Glomerular visceral epithelial cell (primary cell): ENCODE measurements around the gene PHYKPL.
"Not testable (repeated sequence)": the region's sequence is repeated elsewhere in the genome, so short reads cannot be mapped to it uniquely, and the experiment has no call there.

Experiments
- DNase-seq: peaks from one replicate; pipeline ENCODE4 v3.0.0-alpha.2; 2016; ENCODE audit errors: extremely low spot score

Gene PHYKPL

GRCh38 chr5:178239626-178240301, 7.2 kb upstream of the PHYKPL start:
- DNase-seq = not testable (repeated sequence)

DNA sequence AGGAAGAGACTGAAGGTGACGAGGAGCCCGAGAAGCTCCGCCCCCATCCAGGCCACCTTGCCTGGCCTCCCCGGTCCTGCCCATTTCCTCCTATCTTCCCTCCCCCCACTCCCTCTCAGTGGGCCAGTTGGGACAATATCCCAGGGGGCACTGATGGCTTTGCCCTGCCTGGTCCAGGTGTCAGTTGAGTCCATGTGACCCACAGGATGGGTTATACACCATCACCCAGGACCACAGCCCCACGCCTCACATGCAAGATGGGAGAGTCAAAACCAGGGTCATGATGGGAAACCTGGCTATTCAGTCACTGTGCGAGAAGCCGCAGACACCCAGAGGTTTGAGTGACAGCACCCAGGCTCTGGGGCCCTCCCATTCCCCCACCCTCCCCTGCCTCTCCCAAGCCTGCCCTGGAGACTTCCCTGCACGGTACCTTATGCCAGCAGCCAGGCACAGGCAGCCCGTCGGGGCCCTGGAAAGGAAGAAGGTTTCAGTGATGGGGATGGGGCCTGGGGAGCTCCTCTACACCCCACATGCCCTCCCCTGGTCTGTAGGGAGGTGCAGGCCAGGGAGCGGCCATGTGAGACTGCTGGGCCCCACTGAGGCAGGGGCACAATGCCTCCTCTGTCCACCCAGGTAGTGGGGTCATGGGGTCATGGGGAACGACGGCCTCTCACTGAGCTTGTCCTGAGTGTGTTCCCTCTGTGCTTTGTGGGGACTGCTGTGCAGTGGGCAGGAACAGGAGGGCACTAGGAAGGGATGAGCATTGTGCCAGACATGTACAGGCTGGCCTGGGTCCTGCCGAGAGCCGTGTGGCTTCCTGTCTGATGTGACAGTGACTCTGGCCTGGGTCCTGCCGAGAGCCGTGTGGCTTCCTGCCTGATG, 6.3 kb upstream of the PHYKPL start:
- DNase-seq = no peak

GRCh38 chr5:178238313-178238635, 5.7 kb upstream of the PHYKPL start:
- DNase-seq = no peak

DNA sequence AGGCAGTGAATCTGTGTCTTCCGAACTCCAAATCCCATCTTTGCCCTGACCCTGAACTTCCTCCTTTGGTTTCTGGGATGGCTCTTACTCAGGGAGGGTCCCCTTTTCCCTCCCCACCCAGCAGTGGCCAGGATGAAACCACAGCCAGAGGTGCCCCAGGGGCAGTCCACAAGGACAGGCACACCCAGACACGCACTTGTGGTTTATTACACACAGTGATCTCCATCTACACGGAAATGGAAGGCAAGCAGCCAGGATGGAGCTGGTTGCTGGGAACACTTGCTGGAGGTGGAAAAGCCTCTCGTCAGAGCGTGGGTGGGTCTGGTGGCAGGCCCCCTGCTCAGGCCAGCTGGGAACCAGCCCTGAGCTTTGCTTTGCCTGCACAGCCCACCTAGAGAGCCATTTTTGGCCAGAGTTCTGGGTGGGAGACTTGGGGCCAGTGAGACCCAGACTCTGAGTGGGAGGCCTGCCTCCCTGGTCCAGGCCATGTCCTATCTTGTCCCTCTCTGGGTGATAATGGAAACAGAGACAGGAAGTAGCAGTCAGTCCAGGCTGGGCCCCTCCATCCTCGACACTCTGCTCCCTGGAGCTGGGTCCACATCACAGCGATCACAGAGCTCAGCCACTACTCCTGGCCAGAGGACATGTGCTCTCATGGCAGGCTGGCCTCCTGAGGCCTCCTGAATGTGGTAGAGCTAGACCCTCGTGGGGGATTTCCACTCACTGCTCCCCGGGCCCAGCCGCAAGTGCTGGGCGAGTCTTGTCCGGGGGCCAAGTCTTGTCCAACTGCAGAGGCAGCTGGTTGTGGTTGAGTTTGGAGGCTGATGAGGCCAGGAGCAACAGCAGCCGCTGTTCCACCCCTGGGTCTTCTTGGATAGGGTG, 5.1 kb upstream of the PHYKPL start:
- no peak for DNase-seq

DNA sequence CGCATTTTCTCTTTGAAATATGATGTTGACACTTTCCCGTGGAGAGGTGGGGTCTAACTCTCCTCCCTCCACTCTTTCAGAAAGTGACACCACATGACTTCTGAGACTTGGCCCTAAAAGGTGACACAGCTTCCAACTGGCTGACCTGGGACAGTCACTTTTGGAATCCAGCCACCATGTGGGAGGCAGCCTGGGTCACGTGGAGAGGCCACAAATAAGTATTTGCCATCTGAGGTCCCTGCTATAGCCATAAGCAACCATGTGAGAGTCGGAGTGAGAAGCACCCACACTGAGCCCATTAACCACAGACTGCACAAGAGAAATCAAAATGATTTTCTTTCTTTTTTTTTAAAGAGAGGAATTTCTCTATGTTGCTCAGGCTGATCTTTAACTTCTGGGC, 4.1 kb upstream of the PHYKPL start:
- DNase-seq = no peak

DNA sequence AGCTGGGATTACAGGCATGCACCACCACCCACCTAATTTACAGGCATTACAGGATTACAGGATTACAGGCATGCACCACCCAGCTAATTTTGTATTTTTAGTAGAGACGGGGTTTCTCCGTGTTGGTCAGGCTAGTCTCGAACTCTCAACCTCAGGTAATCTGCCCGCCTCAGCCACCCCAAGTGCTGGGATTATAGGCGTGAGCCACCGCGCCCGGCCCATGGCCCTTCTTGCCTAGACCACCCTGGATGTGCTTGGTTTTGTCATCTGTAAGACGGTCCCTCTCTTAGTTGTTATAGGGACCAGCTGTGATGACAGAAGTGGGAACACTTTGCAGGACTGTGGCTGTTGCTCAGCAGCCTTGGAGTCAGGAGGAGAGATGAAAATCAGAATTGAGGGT, 3.5 kb upstream of the PHYKPL start:
- DNase-seq = no peak

GRCh38 chr5:178235588-178235974, 3.0 kb upstream of the PHYKPL start:
- no peak for DNase-seq

GRCh38 chr5:178234750-178235587, 2.4 kb upstream of the PHYKPL start:
- peak; percentile 54 for DNase-seq

DNA sequence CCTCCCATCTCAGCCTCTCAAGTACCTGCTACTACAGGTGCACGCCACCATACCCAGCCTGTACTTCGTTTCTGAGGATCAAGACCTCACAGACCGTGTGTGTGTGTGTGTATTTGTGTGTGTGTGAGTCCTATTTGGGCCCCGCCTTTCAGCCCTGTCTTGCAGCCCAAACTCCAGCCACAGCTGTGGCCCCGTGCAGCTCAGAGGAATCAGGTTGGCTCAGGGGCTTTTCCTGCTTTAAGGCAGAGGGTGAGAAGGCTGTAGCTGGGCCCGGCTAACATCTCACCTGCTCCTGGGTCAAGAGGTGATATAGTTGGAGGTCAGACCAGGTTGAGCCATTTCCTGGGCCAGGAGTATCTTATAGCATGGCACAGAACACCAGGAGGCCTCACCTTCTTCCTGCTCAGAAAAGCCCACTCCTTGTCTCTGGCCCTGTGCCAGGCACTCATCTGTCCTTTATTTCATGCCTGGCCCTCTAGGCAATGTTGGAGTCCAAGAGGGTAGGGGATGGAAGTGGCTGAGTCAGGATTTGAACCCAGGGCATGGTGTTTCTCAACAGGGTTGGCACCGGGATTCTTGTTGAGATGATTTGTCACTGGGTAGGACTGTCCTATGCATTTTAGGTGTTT, 1.6 kb upstream of the PHYKPL start:
- no peak for DNase-seq

- no peak for DNase-seq
These were observed 373 bp upstream of the PHYKPL start for GRCh38 chr5:178232920-178233429.

GRCh38 chr5:178231539-178232123, 971 bp downstream of the PHYKPL start:
- DNase-seq = no peak

DNA sequence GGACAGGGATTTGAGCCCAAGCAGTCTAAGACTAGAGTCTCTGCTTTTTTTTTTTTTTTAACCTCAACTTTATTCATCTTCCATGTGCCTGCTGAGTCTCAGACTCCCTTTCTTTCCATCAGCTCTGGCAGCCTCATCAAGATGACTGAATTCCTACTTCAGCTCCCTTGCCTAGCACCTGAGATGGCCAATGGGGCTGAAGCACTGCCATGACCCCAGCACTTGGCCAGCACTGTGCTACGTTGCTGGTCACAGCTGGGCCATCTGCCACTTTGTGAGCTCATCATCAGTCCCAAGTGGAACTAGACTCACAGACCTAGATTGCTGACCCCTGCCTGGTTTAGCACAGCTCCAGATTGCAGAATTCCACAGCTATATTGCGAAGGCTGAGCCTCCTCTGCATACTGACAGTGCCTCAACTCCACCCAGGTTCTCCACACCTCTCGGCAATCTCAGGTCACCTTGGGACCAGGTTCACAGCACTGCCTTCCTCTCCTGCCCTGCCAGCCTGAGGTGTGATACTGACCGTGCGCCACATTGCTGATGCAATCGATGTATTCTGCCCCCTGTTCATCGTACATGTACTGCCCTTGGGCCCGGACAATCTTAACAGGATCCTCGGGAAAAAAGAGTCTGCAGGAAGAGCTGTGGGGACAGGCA, 1.6 kb downstream of the PHYKPL start:
- DNase-seq = no peak

DNA sequence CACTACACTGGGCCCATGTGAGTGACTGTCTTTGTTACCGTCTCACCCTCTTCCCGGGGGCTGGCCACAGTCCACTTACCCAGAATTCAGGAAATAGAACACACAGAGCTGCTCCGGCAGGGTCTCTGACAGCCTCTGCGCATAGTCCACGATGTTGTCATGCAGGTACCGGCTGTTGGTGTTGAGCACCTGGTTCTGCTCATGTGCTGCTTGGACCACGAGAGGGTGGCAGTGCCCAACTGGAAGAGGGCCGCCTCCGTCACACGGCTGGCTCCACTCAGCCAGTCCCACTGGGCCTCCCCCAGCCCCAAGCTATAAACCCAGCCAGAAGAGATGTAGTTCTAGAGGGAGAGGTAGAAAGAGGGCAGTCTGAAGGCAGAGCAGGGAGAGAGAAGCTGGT, 2.7 kb downstream of the PHYKPL start:
- no peak for DNase-seq

DNA sequence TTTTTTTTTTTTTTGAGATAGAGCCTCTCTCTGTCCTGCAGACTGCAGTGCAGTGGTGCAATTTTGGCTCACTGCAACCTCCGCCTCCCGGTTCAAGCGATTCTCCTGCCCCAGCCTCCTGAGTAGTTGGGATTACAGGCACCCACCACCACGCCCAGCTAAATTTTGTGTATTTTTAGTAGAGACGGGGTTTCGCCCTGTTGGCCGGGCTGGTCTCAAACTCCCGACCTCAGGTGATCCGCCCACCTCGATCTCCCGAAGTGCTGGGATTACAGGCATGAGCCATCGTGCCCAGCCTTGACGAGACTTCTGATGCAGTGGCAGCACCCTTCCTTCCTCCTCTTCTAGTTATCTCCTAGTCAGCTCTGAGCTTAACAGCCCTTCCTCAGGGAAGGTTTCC, 3.5 kb downstream of the PHYKPL start:
- not testable (repeated sequence) for DNase-seq

DNA sequence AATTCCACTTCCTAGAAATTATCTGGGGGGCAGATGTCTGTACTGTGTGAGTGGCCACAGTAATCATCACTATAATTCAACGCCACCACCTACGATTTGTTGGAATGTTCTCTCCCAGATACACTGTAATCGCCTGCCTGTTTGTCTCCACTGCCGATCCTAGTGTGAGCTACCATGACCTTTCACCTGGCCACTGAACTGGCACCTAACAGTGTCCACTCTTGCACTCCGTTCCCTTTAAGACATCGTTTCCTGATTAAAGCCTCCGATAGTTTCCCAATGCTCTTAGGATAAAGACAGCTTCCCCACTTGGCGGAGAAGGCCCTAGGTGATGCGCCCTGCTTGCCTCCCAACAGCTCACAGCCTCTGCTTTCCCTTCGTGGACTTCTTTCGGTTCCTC, 4.0 kb downstream of the PHYKPL start:
- DNase-seq = no peak

GRCh38 chr5:178227929-178228328, 4.7 kb downstream of the PHYKPL start:
- no peak for DNase-seq

- DNase-seq = no peak
These were observed 5.4 kb downstream of the PHYKPL start for GRCh38 chr5:178227138-178227659.

GRCh38 chr5:178225174-178225573, 7.4 kb downstream of the PHYKPL start:
- no peak for DNase-seq

GRCh38 chr5:178224403-178224802, 8.2 kb downstream of the PHYKPL start:
- DNase-seq = no peak
